NCI-H2171 (cell line): ENCODE results near the gene PITPNM1.
A peak's percentile ranks its signal among the peaks of the same experiment; 100 is the strongest.
"Not testable (repeated sequence)": the region's sequence is repeated elsewhere in the genome, so short reads cannot be mapped to it uniquely, and the experiment has no call there.

ENCODE experiments used
- DNase-seq: peaks from one replicate; lab custom pipeline; 2025; lab: John Stamatoyannopoulos, UW

Gene PITPNM1

GRCh38 chr11:67466367-67466766, 38.8 kb downstream of the PITPNM1 start:
- DNase-seq: no peak

- DNase-seq: not testable (repeated sequence)
Observed at GRCh38 chr11:67465530-67465929, 39.6 kb downstream of the PITPNM1 start.

GRCh38 chr11:67465189-67465510, 40.0 kb downstream of the PITPNM1 start:
- no peak for DNase-seq

GRCh38 chr11:67464411-67465188, 40.6 kb downstream of the PITPNM1 start:
- peak; percentile 90 for DNase-seq

- no peak for DNase-seq
Observed at GRCh38 chr11:67463680-67464410, 41.3 kb downstream of the PITPNM1 start.

GRCh38 chr11:67463186-67463585, 42.0 kb downstream of the PITPNM1 start:
- DNase-seq: no peak

GRCh38 chr11:67458266-67458665, 46.9 kb downstream of the PITPNM1 start:
- no peak for DNase-seq

GRCh38 chr11:67457453-67457852, 47.7 kb downstream of the PITPNM1 start:
- no peak for DNase-seq

- no peak for DNase-seq
Observed at GRCh38 chr11:67456068-67456705, 49.0 kb downstream of the PITPNM1 start.

GRCh38 chr11:67455054-67455453, 50.1 kb downstream of the PITPNM1 start, which contains the start of gene CABP4:
Gene CABP4, plus strand, starts transcription at chr11:67455354. Its CDS starts 70 bp downstream, at chr11:67455424.
- no peak for DNase-seq

- no peak for DNase-seq
Observed at GRCh38 chr11:67453816-67454732, 51.1 kb downstream of the PITPNM1 start.

- DNase-seq: no peak
Observed at GRCh38 chr11:67452141-67452952, 52.8 kb downstream of the PITPNM1 start, which contains the start of gene GPR152. Gene GPR152, minus strand, starts transcription at chr11:67452729. Its CDS starts 5 bp downstream, at chr11:67452724.

- DNase-seq: no peak
Observed at GRCh38 chr11:67451658-67451976, 53.5 kb downstream of the PITPNM1 start.

- no peak for DNase-seq
Observed at GRCh38 chr11:67450796-67451657, 54.1 kb downstream of the PITPNM1 start.

- no peak for DNase-seq
Observed at GRCh38 chr11:67449116-67449844, 55.9 kb downstream of the PITPNM1 start.

GRCh38 chr11:67448220-67448609, 56.9 kb downstream of the PITPNM1 start:
- no peak for DNase-seq

GRCh38 chr11:67445515-67445914, 59.6 kb downstream of the PITPNM1 start:
- no peak for DNase-seq

- DNase-seq: no peak
Observed at GRCh38 chr11:67442504-67443404, 62.4 kb downstream of the PITPNM1 start.
